Body of pancreas (tissue), 4 donors: ENCODE results near the gene SYMPK. TPM values are rescaled to one million over a fixed set of nuclear protein-coding genes. Genes with fewer than 3 reads are reported as not detected.

ENCODE experiments used
- ATAC-seq: fragments of 150-250 bp; one replicate; pipeline ENCODE4 v1.9.1; 2016
- DNase-seq, 4 donors: peaks; one replicate each; pipeline ENCODE4 v3.0.0-alpha.2; 2019
- H3K27ac ChIP-seq, 4 donors: fragments of 200-600 bp; sonication (generic); 1 replicate in 3 of 4; 2 replicates in 1 of 4; pipeline versions ENCODE4 v1.5.1 to v1.6.1; 2016 to 2019; ENCODE audit warnings: mild to moderate bottlenecking in 1 of 4, mixed read lengths in 1 of 4, moderate library complexity in 1 of 4
- H3K27me3 ChIP-seq, 2 donors: fragments of 200-600 bp; sonication (generic); one replicate each; pipeline ENCODE4 v1.6.0; 2016; ENCODE audit warnings: mild to moderate bottlenecking in 1 of 2
- H3K36me3 ChIP-seq, 2 donors: fragments of 200-600 bp; sonication (generic); replicated peaks in 1 of 2; 2 replicates each; pipeline ENCODE4 v1.5.1; 2016; ENCODE audit warnings: low read depth in 2 of 2; ENCODE audit not compliant: insufficient read depth in 1 of 2
- H3K4me1 ChIP-seq: fragments of 200-600 bp; sonication (generic); one replicate; pipeline ENCODE4 v1.6.0; 2016
- H3K4me3 ChIP-seq, 2 donors: fragments of 200-600 bp; sonication (generic); 1 replicate in 1 of 2; 2 replicates in 1 of 2; pipeline ENCODE4 v1.5.1; 2016 to 2019
- H3K9me3 ChIP-seq, 3 donors: fragments of 200-600 bp; sonication (generic); 1 replicate in 2 of 3; 2 replicates in 1 of 3; pipeline ENCODE4 v1.5.1; 2016
- POLR2A ChIP-seq, 3 donors: fragments of 450-650 bp; IDR thresholded peaks; one replicate each; pipeline ENCODE4 v1.6.1; 2016; ENCODE audit warnings: antibody characterized with exemption in 3 of 3, mild to moderate bottlenecking in 2 of 3
- WGBS, 2 donors: methylation state at CpG; one replicate each; pipeline ENCODE4 v1.1.5; 2017; 5-methylcytosine and 5-hydroxymethylcytosine counted together
- intact Hi-C: fragments of 100-400 bp; cut with DNase I; formaldehyde crosslinking; loops from one replicate; pipeline ENCODE4 v1.15.1; 2023
- total RNA-seq, 2 donors: library from RNA; depleted of rRNA; stranded (reverse); fragments of >200 nt; gene quantifications; one replicate each; pipeline ENCODE4 v1.1.0, GENCODE V29; 2016
- TF ChIP-seq, protein P1 (sequence below), 7 experiments: fragments of 450-650 bp in 4 of 7; fragments of 200-600 bp in 3 of 7; sonication (generic) in 3 of 7; IDR thresholded peaks; one replicate each; pipeline ENCODE4 v1.5.1; 2016 to 2019; ENCODE audit warnings: antibody characterized with exemption in 7 of 7

SYMPK gene
- total RNA-seq, 2 donors from 2014 or later: 23.3 to 32.3 TPM

GRCh38 chr19:45819769-45820168 lies 43.2 kb downstream of the SYMPK start:
- WGBS, 2 donors: 76 to 85% methylated on average over 2 to 6 of the region's 6 CpGs
- no peak for ATAC-seq
- H3K27me3 ChIP-seq: no peaks in the 10 kb centered on the region
- TF ChIP-seq, protein P1, sequence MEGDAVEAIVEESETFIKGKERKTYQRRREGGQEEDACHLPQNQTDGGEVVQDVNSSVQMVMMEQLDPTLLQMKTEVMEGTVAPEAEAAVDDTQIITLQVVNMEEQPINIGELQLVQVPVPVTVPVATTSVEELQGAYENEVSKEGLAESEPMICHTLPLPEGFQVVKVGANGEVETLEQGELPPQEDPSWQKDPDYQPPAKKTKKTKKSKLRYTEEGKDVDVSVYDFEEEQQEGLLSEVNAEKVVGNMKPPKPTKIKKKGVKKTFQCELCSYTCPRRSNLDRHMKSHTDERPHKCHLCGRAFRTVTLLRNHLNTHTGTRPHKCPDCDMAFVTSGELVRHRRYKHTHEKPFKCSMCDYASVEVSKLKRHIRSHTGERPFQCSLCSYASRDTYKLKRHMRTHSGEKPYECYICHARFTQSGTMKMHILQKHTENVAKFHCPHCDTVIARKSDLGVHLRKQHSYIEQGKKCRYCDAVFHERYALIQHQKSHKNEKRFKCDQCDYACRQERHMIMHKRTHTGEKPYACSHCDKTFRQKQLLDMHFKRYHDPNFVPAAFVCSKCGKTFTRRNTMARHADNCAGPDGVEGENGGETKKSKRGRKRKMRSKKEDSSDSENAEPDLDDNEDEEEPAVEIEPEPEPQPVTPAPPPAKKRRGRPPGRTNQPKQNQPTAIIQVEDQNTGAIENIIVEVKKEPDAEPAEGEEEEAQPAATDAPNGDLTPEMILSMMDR (IDR thresholded peaks at IDR 0.05): no peak
- TF ChIP-seq POLR2A (IDR thresholded peaks at IDR 0.05): no peak
- no peak overlapping the region for H3K4me3 ChIP-seq
- no peak overlapping the region for H3K27ac ChIP-seq
- intact Hi-C loops: loop anchor here (5.0 kb wide), 1 partner anchor 188 kb away; no protein-coding TSS in a partner anchor
- DNase-seq: no peak
- H3K36me3 ChIP-seq: peaks cover 0 to 2% of the 10 kb centered on the region in 2 donors
- H3K9me3 ChIP-seq: no peaks in the 10 kb centered on the region
- H3K4me1 ChIP-seq: peaks cover 6% of the 10 kb centered on the region

GRCh38 chr19:45817725-45818301 lies 45.1 kb downstream of the SYMPK start:
- Histone ChIP-seq H3K4me3 (no peak overlapping the region), H3K27ac (peak overlapping the region in 1 of 4 donors; percentile 32), H3K9me3 (no peaks in the 10 kb centered on the region), H3K4me1 (peaks cover 6% of the 10 kb centered on the region), H3K27me3 (no peaks in the 10 kb centered on the region), H3K36me3 (peaks cover 0 to 2% of the 10 kb centered on the region in 2 donors)
- intact Hi-C loops: loop anchor here (5.0 kb wide), 1 partner anchor 189 kb away; no protein-coding TSS in a partner anchor
- 75% methylated on average over 17 of the region's 19 CpGs; no CpG with 5 or more reads in 1 of the 2 donors for WGBS, 2 donors
- TF ChIP-seq, protein P1 (IDR thresholded peaks at IDR 0.05): no peak
- TF ChIP-seq POLR2A (IDR thresholded peaks at IDR 0.05): no peak
- ATAC-seq: peak; percentile 5
- DNase-seq: peak in 1 of 4 donors; percentile 34

DNA sequence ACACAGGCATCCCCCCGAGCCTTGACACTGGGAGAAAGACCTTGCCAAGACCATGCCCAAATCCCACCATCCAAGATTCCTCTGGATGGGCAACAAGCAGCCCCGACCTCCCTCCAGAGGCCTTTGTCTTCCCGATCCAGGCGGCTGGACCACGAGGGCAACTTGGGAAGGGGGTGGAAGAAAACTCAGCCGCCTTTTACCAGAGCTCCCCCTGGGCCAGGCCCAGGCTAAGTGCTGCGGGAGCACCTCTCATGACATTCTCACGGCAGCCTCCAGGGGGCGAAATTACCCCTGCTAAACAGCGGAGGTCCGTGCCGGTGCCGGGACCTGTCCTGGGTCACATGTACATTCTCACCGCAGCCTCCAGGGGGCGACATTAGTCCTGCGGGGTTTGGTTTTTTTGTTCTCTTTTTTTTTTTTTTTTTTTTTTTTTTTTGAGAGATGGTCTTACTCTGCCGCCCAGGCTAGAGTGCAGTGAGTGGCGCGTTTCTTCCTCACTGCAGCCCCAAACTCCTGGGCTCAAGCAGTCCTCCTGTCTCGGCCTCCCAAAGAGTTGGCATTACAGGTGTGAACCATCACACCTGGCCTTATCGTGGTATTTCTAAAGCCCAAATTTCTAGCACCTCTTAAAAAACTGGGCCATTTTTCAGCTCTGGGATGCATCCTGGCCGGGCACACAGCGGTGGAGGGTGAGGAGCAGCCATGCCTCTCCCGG lies 45.8 kb downstream of the SYMPK start:
- DNase-seq (peak; percentile 95 to 96 (median 96)), ATAC-seq (peak; percentile 95)
- H3K36me3 ChIP-seq: no peaks in the 10 kb centered on the region
- TF ChIP-seq, protein P1 (IDR thresholded peaks at IDR 0.05): peak; percentile 97 to 99 (median 99)
- no peak for TF ChIP-seq POLR2A (IDR thresholded peaks at IDR 0.05)
- no peaks in the 10 kb centered on the region for H3K27me3 ChIP-seq
- H3K4me1 ChIP-seq: peaks cover 6% of the 10 kb centered on the region
- 13 to 14% methylated on average over 13 to 23 of the region's 24 CpGs for WGBS, 2 donors
- H3K27ac ChIP-seq: peak overlapping the region in 1 of 4 donors; percentile 32
- H3K4me3 ChIP-seq: no peak overlapping the region
- no peaks in the 10 kb centered on the region for H3K9me3 ChIP-seq
- intact Hi-C loops: loop anchor here (5.0 kb wide), 1 partner anchor 190 kb away; no protein-coding TSS in a partner anchor

- intact Hi-C loops: loop anchor here (5.0 kb wide), 1 partner anchor 191 kb away; no protein-coding TSS in a partner anchor
- 40 to 64% methylated on average over 1 to 17 of the region's 18 CpGs for WGBS, 2 donors
- no peak for DNase-seq
- Histone ChIP-seq H3K27me3 (no peaks in the 10 kb centered on the region), H3K4me3 (no peak overlapping the region), H3K4me1 (peaks cover 6% of the 10 kb centered on the region), H3K27ac (no peak overlapping the region), H3K36me3 (no peaks in the 10 kb centered on the region), H3K9me3 (no peaks in the 10 kb centered on the region)
- no peak for TF ChIP-seq POLR2A (IDR thresholded peaks at IDR 0.05)
- TF ChIP-seq, protein P1 (IDR thresholded peaks at IDR 0.05): no peak
- no peak for ATAC-seq
Measured at GRCh38 chr19:45816236-45817009, 46.5 kb downstream of the SYMPK start.
